ENCODE results near the gene CD300C.

CD300C gene

DNA sequence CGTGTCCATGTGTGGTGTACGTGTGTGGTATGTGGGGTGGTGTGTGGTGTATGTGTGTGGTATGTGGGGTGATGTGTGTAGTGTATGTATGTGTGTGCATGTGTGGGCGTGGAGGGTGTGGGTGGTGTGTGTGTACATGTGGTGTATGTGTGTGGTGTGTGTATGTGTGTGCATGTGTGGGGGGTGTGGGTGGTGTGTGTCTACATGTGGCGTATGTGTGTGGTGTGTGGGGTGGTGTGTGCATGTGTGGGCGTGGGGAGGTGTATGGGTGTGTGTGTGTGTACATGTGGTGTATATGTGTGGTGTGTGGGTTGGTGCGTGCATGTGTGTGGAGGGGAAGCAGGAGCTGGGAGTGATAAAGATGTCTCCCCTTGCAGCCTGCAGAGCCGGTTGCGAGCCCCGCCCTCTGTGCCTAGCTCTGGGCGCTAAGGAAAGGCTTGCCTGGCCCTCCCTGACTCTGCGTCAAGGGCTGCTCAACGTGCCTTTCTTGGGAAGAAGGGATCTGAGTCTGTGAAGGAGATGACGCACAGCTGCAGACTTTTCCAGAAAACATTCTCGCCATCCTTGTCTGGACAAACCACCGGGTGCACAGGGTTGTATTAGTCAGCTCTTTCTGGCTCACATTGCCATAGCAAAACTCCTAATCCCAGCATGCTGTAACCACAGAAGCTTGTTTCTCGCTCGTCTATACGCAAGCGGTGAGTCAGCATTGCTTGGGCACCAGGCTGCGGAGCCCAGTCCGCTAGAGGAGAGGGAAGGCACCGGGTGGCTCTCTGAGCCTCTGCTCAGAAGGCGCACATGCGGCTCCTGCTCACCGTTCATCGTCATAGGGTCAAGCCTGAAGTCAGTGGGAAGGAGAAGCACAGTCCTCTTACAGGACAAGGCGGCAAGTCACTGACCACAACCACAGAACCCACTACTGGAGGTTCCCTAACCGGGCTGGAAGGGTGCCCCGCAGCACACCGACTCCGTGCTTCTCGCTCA lies 23.4 kb upstream of the CD300C start:
- Histone ChIP-seq H3F3A (ENCODE audit: insufficient read depth) (no peaks in the 10 kb centered on the region), H3K9me3 (ENCODE audit: insufficient read depth, low read length) (no peaks in the 10 kb centered on the region)

DNA sequence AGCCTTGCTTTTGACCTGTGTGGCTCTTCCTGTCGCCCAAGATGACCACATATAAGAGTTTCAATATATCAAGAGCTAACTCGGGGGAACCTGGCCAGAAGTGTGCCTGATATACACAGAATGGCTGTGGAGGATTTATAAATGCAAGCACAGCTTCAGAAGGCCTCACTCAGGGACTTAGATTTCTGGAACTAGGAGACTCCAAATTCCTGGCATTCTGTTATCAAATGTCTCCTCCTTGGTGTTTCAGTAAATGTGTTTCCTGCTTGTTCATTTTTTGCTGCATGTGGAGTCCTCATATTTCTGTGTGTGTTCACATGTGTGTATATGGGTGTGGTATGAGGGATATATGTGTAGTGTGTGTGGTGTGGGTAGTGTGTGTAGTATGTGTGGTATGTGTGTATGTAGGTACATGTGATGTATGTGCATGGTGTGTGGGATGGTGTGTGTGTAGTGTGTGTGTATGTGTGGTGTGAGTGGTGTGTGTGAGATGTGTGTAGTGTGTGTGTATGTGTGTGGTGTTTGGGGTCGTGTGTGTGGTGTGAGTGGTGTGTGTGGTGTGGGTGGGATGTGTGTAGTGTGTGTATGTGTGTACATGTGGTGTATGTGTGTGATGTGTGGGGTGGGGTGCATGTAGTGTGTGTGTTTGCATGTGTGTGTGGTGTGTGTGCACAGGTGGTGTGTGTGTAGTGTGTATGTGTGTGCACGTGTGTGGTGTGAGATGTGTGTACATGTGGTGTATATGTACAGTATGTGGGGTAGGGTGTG lies 22.4 kb upstream of the CD300C start:
- no peaks in the 10 kb centered on the region for H3K36me3 ChIP-seq (ENCODE audit: low read length)
- no peaks in the 10 kb centered on the region for H3K79me2 ChIP-seq (ENCODE audit: insufficient read depth, low read length)
- TF ChIP-seq, protein P1, sequence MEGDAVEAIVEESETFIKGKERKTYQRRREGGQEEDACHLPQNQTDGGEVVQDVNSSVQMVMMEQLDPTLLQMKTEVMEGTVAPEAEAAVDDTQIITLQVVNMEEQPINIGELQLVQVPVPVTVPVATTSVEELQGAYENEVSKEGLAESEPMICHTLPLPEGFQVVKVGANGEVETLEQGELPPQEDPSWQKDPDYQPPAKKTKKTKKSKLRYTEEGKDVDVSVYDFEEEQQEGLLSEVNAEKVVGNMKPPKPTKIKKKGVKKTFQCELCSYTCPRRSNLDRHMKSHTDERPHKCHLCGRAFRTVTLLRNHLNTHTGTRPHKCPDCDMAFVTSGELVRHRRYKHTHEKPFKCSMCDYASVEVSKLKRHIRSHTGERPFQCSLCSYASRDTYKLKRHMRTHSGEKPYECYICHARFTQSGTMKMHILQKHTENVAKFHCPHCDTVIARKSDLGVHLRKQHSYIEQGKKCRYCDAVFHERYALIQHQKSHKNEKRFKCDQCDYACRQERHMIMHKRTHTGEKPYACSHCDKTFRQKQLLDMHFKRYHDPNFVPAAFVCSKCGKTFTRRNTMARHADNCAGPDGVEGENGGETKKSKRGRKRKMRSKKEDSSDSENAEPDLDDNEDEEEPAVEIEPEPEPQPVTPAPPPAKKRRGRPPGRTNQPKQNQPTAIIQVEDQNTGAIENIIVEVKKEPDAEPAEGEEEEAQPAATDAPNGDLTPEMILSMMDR (IDR thresholded peaks at IDR 0.05; ENCODE audit: insufficient read depth, low read length, poor library complexity, severe bottlenecking) = no peak
- no peak for TF ChIP-seq EZH2phosphoT487 (conservative IDR thresholded peaks at IDR 0.05; ENCODE audit: low read length)
- no peak overlapping the region for H3K27ac ChIP-seq (ENCODE audit: low read depth, low read length)
- H3K9me3 ChIP-seq (ENCODE audit: insufficient read depth, low read length) = no peaks in the 10 kb centered on the region
- no peaks in the 10 kb centered on the region for H4K20me1 ChIP-seq (ENCODE audit: low read depth, low read length)
- H3K4me2 ChIP-seq (ENCODE audit: low read depth, low read length, poor library complexity, severe bottlenecking) = no peak overlapping the region
- H3F3A ChIP-seq (ENCODE audit: insufficient read depth) = no peaks in the 10 kb centered on the region
- H3K9ac ChIP-seq (ENCODE audit: low read length) = no peak overlapping the region
- no peaks in the 10 kb centered on the region for H3K9me2 ChIP-seq (replicated peaks; ENCODE audit: insufficient read depth, low read length)
- H2AFZ ChIP-seq (ENCODE audit: low read depth, low read length, severe bottlenecking) = no peak overlapping the region
- H3K4me3 ChIP-seq (ENCODE audit: insufficient read depth, low read length, poor library complexity, severe bottlenecking) = no peak overlapping the region
- no peaks in the 10 kb centered on the region; the same call in 1 of the 2 replicates for H3K27me3 ChIP-seq (ENCODE audit: low read length)

More for the DNA sequence above, 23.4 kb upstream of the CD300C start:
- Histone ChIP-seq H3K79me2 (ENCODE audit: insufficient read depth, low read length) (no peaks in the 10 kb centered on the region), H3K36me3 (ENCODE audit: low read length) (no peaks in the 10 kb centered on the region), H3K27me3 (ENCODE audit: low read length) (no peaks in the 10 kb centered on the region; the same call in 1 of the 2 replicates), H2AFZ (ENCODE audit: low read depth, low read length, severe bottlenecking) (no peak overlapping the region), H3K9ac (ENCODE audit: low read length) (no peak overlapping the region), H3K9me2 (replicated peaks; ENCODE audit: insufficient read depth, low read length) (no peaks in the 10 kb centered on the region), H4K20me1 (ENCODE audit: low read depth, low read length) (no peaks in the 10 kb centered on the region), H3K27ac (ENCODE audit: low read depth, low read length) (no peak overlapping the region), H3K4me2 (ENCODE audit: low read depth, low read length, poor library complexity, severe bottlenecking) (no peak overlapping the region), H3K4me3 (ENCODE audit: insufficient read depth, low read length, poor library complexity, severe bottlenecking) (no peak overlapping the region)
- TF ChIP-seq, protein P1 (IDR thresholded peaks at IDR 0.05; ENCODE audit: insufficient read depth, low read length, poor library complexity, severe bottlenecking) = no peak

DNA sequence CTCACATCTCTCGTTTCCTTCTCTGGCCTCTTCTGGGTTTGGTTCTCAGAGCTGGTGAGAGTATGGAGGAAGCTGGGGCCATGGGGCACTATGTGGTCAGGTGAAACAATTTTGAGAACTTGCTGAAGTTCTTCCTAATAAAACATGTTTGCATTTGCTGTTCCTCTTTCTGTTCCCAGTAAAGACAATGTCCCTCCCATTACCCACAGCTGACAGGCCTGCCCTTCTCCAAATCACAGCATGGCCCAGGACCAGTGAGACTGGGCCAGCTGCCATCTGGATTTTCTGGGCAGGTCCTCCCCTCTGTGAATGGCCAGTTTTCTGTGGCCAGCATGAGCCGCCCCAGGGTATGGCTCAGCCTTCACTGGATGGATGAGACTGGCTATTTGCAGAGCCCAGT lies 21.5 kb upstream of the CD300C start, which contains the start of gene CD300H:
CD300H (minus strand) TSS at position 113 of the 400 bp plus-strand sequence.
- Histone ChIP-seq H3K9me3 (ENCODE audit: insufficient read depth, low read length) (no peaks in the 10 kb centered on the region), H3K9ac (ENCODE audit: low read length) (no peak within 1 kb of the TSS), H3K27ac (ENCODE audit: low read depth, low read length) (no peak within 1 kb of the TSS), H3K36me3 (ENCODE audit: low read length) (no peaks in the 10 kb centered on the region), H3F3A (ENCODE audit: insufficient read depth) (no peaks in the 10 kb centered on the region), H3K27me3 (ENCODE audit: low read length) (no peaks in the 10 kb centered on the region; the same call in 1 of the 2 replicates), H3K4me2 (ENCODE audit: low read depth, low read length, poor library complexity, severe bottlenecking) (no peak within 1 kb of the TSS), H3K79me2 (ENCODE audit: insufficient read depth, low read length) (no peaks in the 10 kb centered on the region), H3K4me3 (ENCODE audit: insufficient read depth, low read length, poor library complexity, severe bottlenecking) (no peak within 1 kb of the TSS), H3K9me2 (replicated peaks; ENCODE audit: insufficient read depth, low read length) (no peaks in the 10 kb centered on the region), H2AFZ (ENCODE audit: low read depth, low read length, severe bottlenecking) (no peak within 1 kb of the TSS), H4K20me1 (ENCODE audit: low read depth, low read length) (no peaks in the 10 kb centered on the region)
- TF ChIP-seq, protein P1 (IDR thresholded peaks at IDR 0.05; ENCODE audit: insufficient read depth, low read length, poor library complexity, severe bottlenecking) = no peak
- no peak for TF ChIP-seq EZH2phosphoT487 (conservative IDR thresholded peaks at IDR 0.05; ENCODE audit: low read length)

All from SU-DHL-6 (cell line).